Neural progenitor cell (in vitro differentiated cells): Measurements from ENCODE around the gene IFT25. TPM values are rescaled to one million over a fixed set of nuclear protein-coding genes. Genes with fewer than 3 reads are reported as not detected.

Experiments used
- DNase-seq: peaks from one replicate; pipeline ENCODE4 v3.0.0-alpha.2; 2016; ENCODE audit warnings: low spot score
- H2AFZ ChIP-seq: fragments of 200-600 bp; sonication (generic); replicated peaks from 2 replicates; pipeline ENCODE4 v1.6.1; 2016; ENCODE audit warnings: antibody characterized with exemption
- H3F3A ChIP-seq: fragments of 200-600 bp; sonication (generic); 2 replicates; pipeline ENCODE4 v1.6.1; 2016; ENCODE audit warnings: antibody characterized with exemption, low read depth
- H3K27ac ChIP-seq: fragments of 200-600 bp; sonication (generic); 2 replicates; pipeline ENCODE4 v1.5.1; 2016; ENCODE audit warnings: mild to moderate bottlenecking
- H3K27me3 ChIP-seq: fragments of 200-600 bp; sonication (generic); 2 replicates; pipeline ENCODE4 v1.6.1; 2016; ENCODE audit warnings: mild to moderate bottlenecking, moderate library complexity
- H3K36me3 ChIP-seq: fragments of 200-600 bp; sonication (generic); 2 replicates; pipeline ENCODE4 v1.5.1; 2016
- H3K4me1 ChIP-seq: fragments of 200-600 bp; sonication (generic); 2 replicates; pipeline ENCODE4 v1.6.1; 2016; ENCODE audit warnings: mixed run types
- H3K4me2 ChIP-seq: fragments of 200-600 bp; sonication (generic); 2 replicates; pipeline ENCODE4 v1.6.1; 2016
- H3K4me3 ChIP-seq: fragments of 200-600 bp; sonication (generic); 2 replicates; pipeline ENCODE4 v1.5.1; 2016
- H3K79me2 ChIP-seq: fragments of 200-600 bp; sonication (generic); 2 replicates; pipeline ENCODE4 v1.6.1; 2016; ENCODE audit warnings: low read depth
- H3K9ac ChIP-seq: fragments of 200-600 bp; sonication (generic); 2 replicates; pipeline ENCODE4 v1.6.1; 2016
- H3K9me3 ChIP-seq: fragments of 200-600 bp; sonication (generic); 2 replicates; pipeline ENCODE4 v1.5.1; 2016; ENCODE audit warnings: low read depth
- H4K20me1 ChIP-seq: fragments of 200-600 bp; sonication (generic); 2 replicates; pipeline ENCODE4 v1.6.1; 2016; ENCODE audit warnings: low read depth
- H3K27ac Mint-ChIP-seq: 3 replicates; pipeline ENCODE4 v1.8.0; 2021; ENCODE audit warnings: mixed read lengths
- H3K27me3 Mint-ChIP-seq: 2 replicates; pipeline ENCODE4 v1.8.0; 2022; ENCODE audit warnings: low read depth, mild to moderate bottlenecking, inconsistent platforms, moderate library complexity, mixed read lengths; ENCODE audit not compliant: insufficient read depth
- H3K36me3 Mint-ChIP-seq: 3 replicates; pipeline ENCODE4 v1.8.0; 2021; ENCODE audit warnings: mixed read lengths
- H3K4me1 Mint-ChIP-seq: 3 replicates; pipeline ENCODE4 v1.8.0; 2021; ENCODE audit warnings: mixed read lengths
- H3K4me3 Mint-ChIP-seq: 3 replicates; pipeline ENCODE4 v1.8.0; 2021; ENCODE audit warnings: mild to moderate bottlenecking, moderate library complexity, mixed read lengths
- H3K9me3 Mint-ChIP-seq: 3 replicates; pipeline ENCODE4 v1.8.0; 2020; ENCODE audit warnings: mixed read lengths
- CTCF ChIP-seq: fragments of 200-600 bp; sonication (generic); IDR thresholded peaks from 2 replicates; pipeline ENCODE4 v1.5.1; 2017; ENCODE audit warnings: antibody characterized with exemption, mild to moderate bottlenecking
- EZH2 ChIP-seq: fragments of 200-600 bp; sonication (generic); IDR thresholded peaks from 2 replicates; pipeline ENCODE4 v1.6.1; 2017; ENCODE audit warnings: antibody characterized with exemption, mild to moderate bottlenecking, moderate library complexity
- EZH2phosphoT487 ChIP-seq: fragments of 200-600 bp; sonication (generic); IDR thresholded peaks from 2 replicates; pipeline ENCODE4 v1.6.1; 2017; ENCODE audit warnings: antibody characterized with exemption
- total RNA-seq: library from RNA; depleted of rRNA; stranded (reverse); fragments of >200 nt; gene quantifications from 2 replicates; pipeline ENCODE4 v1.2.3, GENCODE V29; 2015; ENCODE audit warnings: low replicate concordance

Gene IFT25
- total RNA-seq, 1 donor from 2014 or later, result 54.0 TPM

- peaks cover 39% of the 10 kb centered on the region for H3K36me3 Mint-ChIP-seq
- Histone ChIP-seq H3K79me2 (no peaks in the 10 kb centered on the region), H3F3A (no peaks in the 10 kb centered on the region), H3K27me3 (no peaks in the 10 kb centered on the region), H3K9me3 (peaks cover 12% of the 10 kb centered on the region), H3K9ac (no peak overlapping the region), H3K27ac (no peak overlapping the region), H3K36me3 (peaks cover 9% of the 10 kb centered on the region), H4K20me1 (no peaks in the 10 kb centered on the region), H3K4me1 (no peaks in the 10 kb centered on the region), H3K4me2 (no peak overlapping the region), H2AFZ (no peak overlapping the region), H3K4me3 (no peak overlapping the region)
- H3K4me1 Mint-ChIP-seq, result no peaks in the 10 kb centered on the region
- no peak for TF ChIP-seq EZH2
- TF ChIP-seq EZH2phosphoT487, result no peak
- TF ChIP-seq CTCF, result no peak
- H3K9me3 Mint-ChIP-seq, result peaks cover 31% of the 10 kb centered on the region
- H3K27ac Mint-ChIP-seq, result no peak overlapping the region
- no peak for DNase-seq
- no peaks in the 10 kb centered on the region for H3K27me3 Mint-ChIP-seq
- no peak overlapping the region for H3K4me3 Mint-ChIP-seq
These were observed 11.2 kb downstream of the IFT25 start for GRCh38 chr1:53934170-53934765.

GRCh38 chr1:53931523-53931922, 14.0 kb downstream of the IFT25 start:
- Histone ChIP-seq H3K27ac (no peak overlapping the region), H3K27me3 (no peaks in the 10 kb centered on the region), H3K4me2 (no peak overlapping the region), H3K36me3 (peaks cover 9% of the 10 kb centered on the region), H2AFZ (no peak overlapping the region), H3K4me1 (no peaks in the 10 kb centered on the region), H3K79me2 (no peaks in the 10 kb centered on the region), H3K4me3 (no peak overlapping the region), H3K9me3 (peaks cover 12% of the 10 kb centered on the region), H3K9ac (no peak overlapping the region), H4K20me1 (no peaks in the 10 kb centered on the region), H3F3A (no peaks in the 10 kb centered on the region)
- H3K27me3 Mint-ChIP-seq, result no peaks in the 10 kb centered on the region
- H3K36me3 Mint-ChIP-seq, result peaks cover 32% of the 10 kb centered on the region
- TF ChIP-seq EZH2, result no peak
- no peak for TF ChIP-seq CTCF
- TF ChIP-seq EZH2phosphoT487, result no peak
- H3K27ac Mint-ChIP-seq, result no peak overlapping the region
- no peak overlapping the region for H3K4me3 Mint-ChIP-seq
- no peaks in the 10 kb centered on the region for H3K4me1 Mint-ChIP-seq
- no peak for DNase-seq
- H3K9me3 Mint-ChIP-seq, result peaks cover 31% of the 10 kb centered on the region

GRCh38 chr1:53930932-53931331, 14.6 kb downstream of the IFT25 start:
- Histone ChIP-seq H4K20me1 (no peaks in the 10 kb centered on the region), H3K9ac (no peak overlapping the region), H3K4me2 (no peak overlapping the region), H3K27ac (no peak overlapping the region), H3K27me3 (no peaks in the 10 kb centered on the region), H3K4me1 (no peaks in the 10 kb centered on the region), H2AFZ (no peak overlapping the region), H3K36me3 (peaks cover 9% of the 10 kb centered on the region), H3K79me2 (no peaks in the 10 kb centered on the region), H3K9me3 (peaks cover 12% of the 10 kb centered on the region), H3F3A (no peaks in the 10 kb centered on the region), H3K4me3 (no peak overlapping the region)
- H3K36me3 Mint-ChIP-seq, result peaks cover 30% of the 10 kb centered on the region
- no peak overlapping the region for H3K4me3 Mint-ChIP-seq
- H3K4me1 Mint-ChIP-seq, result no peaks in the 10 kb centered on the region
- no peak overlapping the region for H3K27ac Mint-ChIP-seq
- no peak for TF ChIP-seq CTCF
- TF ChIP-seq EZH2, result no peak
- no peak for TF ChIP-seq EZH2phosphoT487
- peaks cover 31% of the 10 kb centered on the region for H3K9me3 Mint-ChIP-seq
- no peaks in the 10 kb centered on the region for H3K27me3 Mint-ChIP-seq
- DNase-seq, result no peak
